ENCODE measurements around the gene FHAD1. TPM values are rescaled to one million over a fixed set of nuclear protein-coding genes. Genes with fewer than 3 reads are reported as not detected.

Gene FHAD1
- total RNA-seq, 4 donors from 2014 or later, result under 0.01 to 0.26 (median 0.06) TPM; not detected in 1

DNA sequence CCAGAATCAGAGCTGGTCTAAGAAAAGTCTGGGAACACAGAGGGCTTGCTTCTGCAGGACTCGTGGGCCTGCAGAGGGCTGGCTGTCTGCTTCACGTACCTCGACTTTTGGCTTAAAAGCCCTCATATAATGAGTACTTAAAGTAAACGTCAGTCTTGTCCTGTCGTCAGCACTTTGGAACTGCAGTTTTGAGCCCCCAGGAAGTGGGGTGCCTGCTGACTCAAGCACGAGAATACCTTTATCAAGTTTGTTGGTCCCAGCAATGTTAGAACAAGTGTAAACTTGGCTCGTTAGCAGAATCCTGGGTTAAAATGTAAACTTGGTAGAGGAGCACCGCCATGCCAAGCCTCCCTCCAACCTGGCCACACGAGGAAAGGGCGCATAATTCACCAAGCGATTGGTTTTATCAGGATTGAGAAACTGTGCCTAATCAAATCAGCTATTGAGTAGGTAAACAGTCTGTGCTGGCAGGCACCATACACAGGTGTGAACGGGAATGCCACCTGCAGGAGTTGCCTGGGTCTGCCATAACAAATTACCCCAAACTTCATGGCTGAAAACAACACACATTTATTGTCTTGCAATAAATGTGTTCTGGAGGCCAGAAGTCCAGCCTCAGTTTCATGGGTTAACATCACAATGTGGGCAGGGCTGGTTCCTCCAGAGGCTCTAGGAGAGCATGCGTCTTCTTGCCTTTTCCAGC is 45.0 kb upstream of the FHAD1 start:
- H3K27me3 ChIP-seq, result no peaks in the 10 kb centered on the region
- intact Hi-C loops (cut with DNase I), result loop anchor here (2.0 kb wide), 1 partner anchor 69 kb away; no protein-coding TSS in a partner anchor
- 66% methylated on average over 11 of the region's 13 CpGs for WGBS
- peak overlapping the region in 1 of 4 donors; percentile 31 for H3K27ac ChIP-seq (replicated peaks in 1 of 4)
- TF ChIP-seq POLR2A (IDR thresholded peaks at IDR 0.05; ENCODE audit: low read depth) (no peak), EP300 (IDR thresholded peaks at IDR 0.05) (no peak), POLR2AphosphoS5 (IDR thresholded peaks at IDR 0.05) (no peak)
- TF ChIP-seq, protein P1, sequence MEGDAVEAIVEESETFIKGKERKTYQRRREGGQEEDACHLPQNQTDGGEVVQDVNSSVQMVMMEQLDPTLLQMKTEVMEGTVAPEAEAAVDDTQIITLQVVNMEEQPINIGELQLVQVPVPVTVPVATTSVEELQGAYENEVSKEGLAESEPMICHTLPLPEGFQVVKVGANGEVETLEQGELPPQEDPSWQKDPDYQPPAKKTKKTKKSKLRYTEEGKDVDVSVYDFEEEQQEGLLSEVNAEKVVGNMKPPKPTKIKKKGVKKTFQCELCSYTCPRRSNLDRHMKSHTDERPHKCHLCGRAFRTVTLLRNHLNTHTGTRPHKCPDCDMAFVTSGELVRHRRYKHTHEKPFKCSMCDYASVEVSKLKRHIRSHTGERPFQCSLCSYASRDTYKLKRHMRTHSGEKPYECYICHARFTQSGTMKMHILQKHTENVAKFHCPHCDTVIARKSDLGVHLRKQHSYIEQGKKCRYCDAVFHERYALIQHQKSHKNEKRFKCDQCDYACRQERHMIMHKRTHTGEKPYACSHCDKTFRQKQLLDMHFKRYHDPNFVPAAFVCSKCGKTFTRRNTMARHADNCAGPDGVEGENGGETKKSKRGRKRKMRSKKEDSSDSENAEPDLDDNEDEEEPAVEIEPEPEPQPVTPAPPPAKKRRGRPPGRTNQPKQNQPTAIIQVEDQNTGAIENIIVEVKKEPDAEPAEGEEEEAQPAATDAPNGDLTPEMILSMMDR (IDR thresholded peaks at IDR 0.05), result no peak
- H3K4me1 ChIP-seq, result peaks cover 0 to 27% (median 22%) of the 10 kb centered on the region in 4 donors
- no peak for DNase-seq (ENCODE audit: extremely low spot score)
- no peak overlapping the region for H3K4me3 ChIP-seq
- no peaks in the 10 kb centered on the region for H3K36me3 ChIP-seq
- H3K9me3 ChIP-seq, result no peaks in the 10 kb centered on the region

DNA sequence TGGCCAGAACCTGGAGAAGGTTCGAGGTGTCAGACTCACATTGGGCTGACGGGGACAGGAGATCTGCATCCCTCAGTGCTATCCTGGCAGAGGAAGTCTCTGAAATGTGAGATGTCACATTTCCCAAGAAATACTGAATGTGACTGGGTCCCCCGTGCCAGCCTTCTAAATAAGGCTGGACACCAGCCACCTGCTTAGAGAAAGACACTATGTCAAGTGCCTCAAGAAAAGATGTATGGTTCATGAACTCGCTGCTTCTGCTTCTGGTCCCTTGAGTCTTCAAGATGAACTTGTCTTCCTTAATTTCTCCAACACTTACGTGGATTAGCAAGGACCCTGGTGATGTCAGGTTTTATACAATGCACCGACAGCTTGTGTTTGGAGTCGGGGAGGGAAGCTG is 42.1 kb upstream of the FHAD1 start:
- no peak overlapping the region for H3K27ac ChIP-seq (replicated peaks in 1 of 4)
- intact Hi-C loops (cut with DNase I), result no loop called here

DNA sequence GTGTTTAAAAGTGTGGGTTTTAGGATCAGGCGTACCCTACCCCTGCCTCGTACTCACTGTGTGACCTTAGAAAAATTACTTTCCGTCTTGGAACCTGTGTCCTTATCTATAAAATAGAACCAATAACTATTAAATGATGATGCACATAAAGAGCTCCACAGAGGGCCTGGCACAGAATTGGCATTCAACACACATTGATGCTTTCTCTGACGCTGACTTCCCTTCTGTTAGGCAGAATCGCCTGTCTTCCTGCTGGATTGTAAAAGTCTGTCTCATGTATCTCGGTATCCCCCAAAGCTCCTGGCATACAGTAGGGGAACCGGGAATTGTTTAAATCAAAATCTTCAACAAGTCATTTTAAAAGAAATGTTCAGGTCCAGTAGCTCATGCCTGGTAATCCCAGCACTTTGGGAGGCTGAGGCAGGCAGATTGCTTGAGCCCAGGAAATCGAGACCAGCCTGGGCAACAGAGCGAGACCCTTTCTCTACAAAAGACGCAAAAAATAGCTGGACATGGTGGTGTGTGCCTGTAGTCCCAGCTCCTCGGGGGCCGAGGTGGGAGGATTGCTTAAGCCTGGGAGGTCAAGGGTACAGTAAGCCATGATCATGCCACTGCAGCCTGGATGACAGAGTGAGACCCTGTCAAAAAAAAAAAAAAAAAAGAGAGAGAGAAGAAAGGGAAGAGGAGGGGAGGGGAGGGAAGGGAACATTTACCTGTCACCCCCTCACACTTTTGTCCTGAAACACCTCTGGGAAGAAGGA is 41.3 kb upstream of the FHAD1 start:
- no peak for TF ChIP-seq EP300 (IDR thresholded peaks at IDR 0.05)
- TF ChIP-seq, protein P1 (IDR thresholded peaks at IDR 0.05), result no peak
- peaks cover 0 to 43% (median 28%) of the 10 kb centered on the region in 4 donors for H3K4me1 ChIP-seq
- H3K4me3 ChIP-seq, result no peak overlapping the region
- H3K9me3 ChIP-seq, result no peaks in the 10 kb centered on the region
- no peak overlapping the region for H3K27ac ChIP-seq (replicated peaks in 1 of 4)
- no peaks in the 10 kb centered on the region for H3K27me3 ChIP-seq
- 88% methylated on average over 12 of the region's 12 CpGs for WGBS
- no peak for DNase-seq (ENCODE audit: extremely low spot score)
- no peaks in the 10 kb centered on the region for H3K36me3 ChIP-seq
- intact Hi-C loops (cut with DNase I), result no loop called here

More for the DNA sequence above, 42.1 kb upstream of the FHAD1 start:
- no peak for DNase-seq (ENCODE audit: extremely low spot score)
- WGBS, result 90% methylated on average over 6 of the region's 7 CpGs
- no peaks in the 10 kb centered on the region for H3K27me3 ChIP-seq
- TF ChIP-seq POLR2A (IDR thresholded peaks at IDR 0.05; ENCODE audit: low read depth), result no peak
- TF ChIP-seq, protein P1 (IDR thresholded peaks at IDR 0.05), result no peak
- no peak for TF ChIP-seq EP300 (IDR thresholded peaks at IDR 0.05)
- no peak for TF ChIP-seq POLR2AphosphoS5 (IDR thresholded peaks at IDR 0.05)
- no peak overlapping the region for H3K4me3 ChIP-seq
- H3K36me3 ChIP-seq, result no peaks in the 10 kb centered on the region
- H3K4me1 ChIP-seq, result peaks cover 0 to 48% (median 30%) of the 10 kb centered on the region in 4 donors
- no peaks in the 10 kb centered on the region for H3K9me3 ChIP-seq

DNA sequence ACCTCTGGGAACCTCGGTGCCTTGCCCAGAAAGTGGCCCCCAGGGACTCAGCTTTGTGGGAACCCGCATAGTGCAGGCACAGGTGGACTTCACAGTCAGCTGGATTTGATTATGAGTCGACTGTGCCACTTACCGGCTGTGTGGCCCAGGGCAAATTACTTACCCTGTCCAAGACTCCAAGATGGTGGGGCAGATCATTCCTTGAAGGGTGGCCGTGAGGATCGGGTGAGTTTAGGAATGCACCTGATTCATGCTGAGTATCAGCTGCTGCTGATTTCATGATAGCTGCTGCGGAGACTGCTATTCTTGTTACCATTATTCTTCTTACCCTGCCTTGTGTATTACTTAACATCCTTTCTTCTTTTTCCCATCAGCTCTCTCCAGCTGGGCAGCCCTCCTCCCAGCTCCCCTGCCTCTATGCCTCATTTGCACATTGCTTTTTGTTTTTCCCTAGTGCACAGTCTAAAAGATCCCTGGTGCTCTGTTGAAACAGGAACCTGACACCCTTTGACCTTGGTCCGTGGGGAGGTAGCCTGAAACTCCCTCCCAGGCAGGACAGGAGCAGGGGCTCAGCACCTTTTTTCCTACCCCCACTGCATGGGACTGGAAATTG is 40.5 kb upstream of the FHAD1 start:
- no peaks in the 10 kb centered on the region for H3K27me3 ChIP-seq
- WGBS, result 71% methylated on average over 8 of the region's 8 CpGs
- H3K36me3 ChIP-seq, result no peaks in the 10 kb centered on the region
- no peak for TF ChIP-seq POLR2AphosphoS5 (IDR thresholded peaks at IDR 0.05)
- no peak for TF ChIP-seq EP300 (IDR thresholded peaks at IDR 0.05)
- TF ChIP-seq, protein P1 (IDR thresholded peaks at IDR 0.05), result no peak
- intact Hi-C loops (cut with DNase I), result no loop called here
- DNase-seq (ENCODE audit: extremely low spot score), result no peak
- peaks cover 0 to 38% (median 23%) of the 10 kb centered on the region in 4 donors for H3K4me1 ChIP-seq
- H3K9me3 ChIP-seq, result no peaks in the 10 kb centered on the region
- H3K27ac ChIP-seq (replicated peaks in 1 of 4), result no peak overlapping the region
- no peak overlapping the region for H3K4me3 ChIP-seq

All from esophagus muscularis mucosa (tissue), 4 donors.